HL-60 (cell line): ENCODE data around the gene CD72.

ENCODE experiments used
- DNase-seq, 2 experiments: peaks; one replicate each; pipeline ENCODE4 v3.0.0-alpha.2; 2010 to 2020; ENCODE audit warnings: low read depth in 1 of 2, low spot score in 1 of 2
- H3K27ac ChIP-seq: fragments of 250-450 bp; sonication (Bioruptor Pico); replicated peaks from 2 replicates; pipeline ENCODE4 v1.5.1; 2020; ENCODE audit warnings: mild to moderate bottlenecking, moderate library complexity
- H3K27me3 ChIP-seq: fragments of 250-450 bp; sonication (Bioruptor Pico); 2 replicates; pipeline ENCODE4 v1.5.1; 2021; ENCODE audit warnings: mild to moderate bottlenecking, moderate library complexity; ENCODE audit not compliant: insufficient read depth, poor library complexity, severe bottlenecking
- H3K4me3 ChIP-seq: replicated peaks from 2 replicates; pipeline ENCODE4 v1.5.1; 2011; ENCODE audit warnings: mild to moderate bottlenecking, control low read depth, low read length; ENCODE audit not compliant: insufficient read depth
- GABPA ChIP-seq: IDR thresholded peaks from 2 replicates; pipeline ENCODE4 v1.6.1; 2012; ENCODE audit warnings: low read depth
- POLR2AphosphoS5 ChIP-seq: IDR thresholded peaks from 2 replicates; pipeline ENCODE4 v1.6.1; 2012; ENCODE audit warnings: low read depth
- SPI1 ChIP-seq: IDR thresholded peaks from 2 replicates; pipeline ENCODE4 v1.6.1; 2012; ENCODE audit warnings: low read depth, mild to moderate bottlenecking, borderline replicate concordance
- TF ChIP-seq, protein P1 (sequence below): IDR thresholded peaks from one replicate; pipeline ENCODE4 v1.5.1; 2011; ENCODE audit warnings: low read length, control low read depth, inconsistent platforms; ENCODE audit not compliant: insufficient read depth
- TF ChIP-seq, protein P2 (sequence below): IDR thresholded peaks from 2 replicates; pipeline ENCODE4 v1.6.1; 2012; ENCODE audit warnings: low read depth; ENCODE audit not compliant: insufficient replicate concordance

CD72 gene

DNA sequence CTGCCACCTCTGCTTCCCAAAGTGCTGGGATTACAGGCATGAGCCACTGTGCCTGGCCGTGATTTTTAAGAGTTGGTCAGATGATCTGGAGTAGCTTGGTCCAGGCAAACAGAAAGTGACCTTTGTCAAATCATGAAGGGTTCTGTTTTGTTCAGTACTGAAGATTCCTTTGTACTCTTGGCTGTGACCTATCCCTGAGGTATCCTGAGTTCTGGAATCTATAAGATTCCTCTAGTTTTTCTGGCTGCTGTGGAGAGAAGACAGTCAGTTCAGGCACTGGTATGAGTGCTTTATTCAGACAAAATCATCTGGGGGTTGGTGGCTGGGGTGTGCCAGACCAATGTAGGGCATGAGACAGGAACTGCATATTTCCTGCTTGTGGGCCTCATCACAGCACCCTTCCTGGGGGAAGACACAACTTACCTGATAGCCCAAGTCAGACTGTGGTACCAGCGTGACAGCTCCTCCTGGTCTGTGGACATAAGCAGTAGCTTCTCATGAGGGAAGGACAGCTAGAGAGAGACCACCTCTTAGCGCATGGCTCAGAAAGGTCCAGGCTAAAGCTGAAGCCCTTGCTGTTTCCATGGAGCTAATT, 43.6 kb upstream of the CD72 start:
- no peak for DNase-seq
- no peak overlapping the region for H3K4me3 ChIP-seq
- TF ChIP-seq SPI1, result no peak
- TF ChIP-seq GABPA, result no peak
- TF ChIP-seq, protein P1, sequence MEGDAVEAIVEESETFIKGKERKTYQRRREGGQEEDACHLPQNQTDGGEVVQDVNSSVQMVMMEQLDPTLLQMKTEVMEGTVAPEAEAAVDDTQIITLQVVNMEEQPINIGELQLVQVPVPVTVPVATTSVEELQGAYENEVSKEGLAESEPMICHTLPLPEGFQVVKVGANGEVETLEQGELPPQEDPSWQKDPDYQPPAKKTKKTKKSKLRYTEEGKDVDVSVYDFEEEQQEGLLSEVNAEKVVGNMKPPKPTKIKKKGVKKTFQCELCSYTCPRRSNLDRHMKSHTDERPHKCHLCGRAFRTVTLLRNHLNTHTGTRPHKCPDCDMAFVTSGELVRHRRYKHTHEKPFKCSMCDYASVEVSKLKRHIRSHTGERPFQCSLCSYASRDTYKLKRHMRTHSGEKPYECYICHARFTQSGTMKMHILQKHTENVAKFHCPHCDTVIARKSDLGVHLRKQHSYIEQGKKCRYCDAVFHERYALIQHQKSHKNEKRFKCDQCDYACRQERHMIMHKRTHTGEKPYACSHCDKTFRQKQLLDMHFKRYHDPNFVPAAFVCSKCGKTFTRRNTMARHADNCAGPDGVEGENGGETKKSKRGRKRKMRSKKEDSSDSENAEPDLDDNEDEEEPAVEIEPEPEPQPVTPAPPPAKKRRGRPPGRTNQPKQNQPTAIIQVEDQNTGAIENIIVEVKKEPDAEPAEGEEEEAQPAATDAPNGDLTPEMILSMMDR, result no peak
- no peak for TF ChIP-seq POLR2AphosphoS5
- TF ChIP-seq, protein P2, sequence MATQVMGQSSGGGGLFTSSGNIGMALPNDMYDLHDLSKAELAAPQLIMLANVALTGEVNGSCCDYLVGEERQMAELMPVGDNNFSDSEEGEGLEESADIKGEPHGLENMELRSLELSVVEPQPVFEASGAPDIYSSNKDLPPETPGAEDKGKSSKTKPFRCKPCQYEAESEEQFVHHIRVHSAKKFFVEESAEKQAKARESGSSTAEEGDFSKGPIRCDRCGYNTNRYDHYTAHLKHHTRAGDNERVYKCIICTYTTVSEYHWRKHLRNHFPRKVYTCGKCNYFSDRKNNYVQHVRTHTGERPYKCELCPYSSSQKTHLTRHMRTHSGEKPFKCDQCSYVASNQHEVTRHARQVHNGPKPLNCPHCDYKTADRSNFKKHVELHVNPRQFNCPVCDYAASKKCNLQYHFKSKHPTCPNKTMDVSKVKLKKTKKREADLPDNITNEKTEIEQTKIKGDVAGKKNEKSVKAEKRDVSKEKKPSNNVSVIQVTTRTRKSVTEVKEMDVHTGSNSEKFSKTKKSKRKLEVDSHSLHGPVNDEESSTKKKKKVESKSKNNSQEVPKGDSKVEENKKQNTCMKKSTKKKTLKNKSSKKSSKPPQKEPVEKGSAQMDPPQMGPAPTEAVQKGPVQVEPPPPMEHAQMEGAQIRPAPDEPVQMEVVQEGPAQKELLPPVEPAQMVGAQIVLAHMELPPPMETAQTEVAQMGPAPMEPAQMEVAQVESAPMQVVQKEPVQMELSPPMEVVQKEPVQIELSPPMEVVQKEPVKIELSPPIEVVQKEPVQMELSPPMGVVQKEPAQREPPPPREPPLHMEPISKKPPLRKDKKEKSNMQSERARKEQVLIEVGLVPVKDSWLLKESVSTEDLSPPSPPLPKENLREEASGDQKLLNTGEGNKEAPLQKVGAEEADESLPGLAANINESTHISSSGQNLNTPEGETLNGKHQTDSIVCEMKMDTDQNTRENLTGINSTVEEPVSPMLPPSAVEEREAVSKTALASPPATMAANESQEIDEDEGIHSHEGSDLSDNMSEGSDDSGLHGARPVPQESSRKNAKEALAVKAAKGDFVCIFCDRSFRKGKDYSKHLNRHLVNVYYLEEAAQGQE, result no peak
- H3K27me3 ChIP-seq, result no peaks in the 10 kb centered on the region
- H3K27ac ChIP-seq, result no peak overlapping the region

DNA sequence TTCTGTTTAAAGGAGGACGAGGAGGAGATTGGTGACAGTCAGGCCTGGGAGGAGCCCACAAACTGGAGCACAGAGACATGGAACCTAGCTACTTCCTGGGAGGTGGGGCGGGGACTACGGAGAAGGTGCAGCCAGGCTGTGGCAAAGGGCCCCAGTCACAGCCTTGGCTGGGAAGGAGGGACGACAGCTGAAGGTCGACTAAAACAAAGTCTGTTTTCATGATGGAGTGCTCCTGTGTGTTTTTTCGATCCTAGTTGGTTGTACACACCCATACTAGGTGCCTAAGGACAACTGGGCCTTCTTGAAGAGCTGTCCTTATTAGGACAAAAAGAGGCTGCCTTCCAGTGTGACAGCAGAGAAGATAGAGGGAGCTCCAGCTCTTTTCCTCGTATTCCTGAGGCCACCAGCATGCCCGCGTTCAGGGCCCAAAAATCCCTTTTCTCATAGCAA, 42.8 kb upstream of the CD72 start:
- Histone ChIP-seq H3K27me3 (no peaks in the 10 kb centered on the region), H3K27ac (no peak overlapping the region), H3K4me3 (no peak overlapping the region)
- DNase-seq, result no peak
- TF ChIP-seq, protein P2, result no peak
- TF ChIP-seq, protein P1, result no peak
- TF ChIP-seq SPI1, result no peak
- TF ChIP-seq GABPA, result no peak
- TF ChIP-seq POLR2AphosphoS5, result no peak

DNA sequence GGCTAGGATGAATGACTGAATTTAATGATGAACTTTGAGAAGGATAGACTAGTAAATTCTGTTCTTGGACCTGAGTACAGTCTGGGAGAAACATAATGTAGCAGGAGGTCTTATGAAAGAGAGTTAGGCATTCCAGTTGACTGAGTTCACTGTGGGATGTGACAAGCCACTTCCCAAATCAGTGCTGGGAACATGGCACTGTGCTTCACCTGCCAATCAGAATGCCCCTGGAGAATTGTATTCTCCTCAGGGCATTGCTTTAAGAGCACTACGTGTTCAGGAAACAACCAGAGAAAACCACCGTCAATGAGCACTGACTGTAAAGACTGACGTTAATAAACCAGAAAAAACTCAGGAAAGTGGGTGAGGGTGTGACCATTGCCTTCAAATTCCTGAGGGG, 41.1 kb upstream of the CD72 start:
- Histone ChIP-seq H3K27me3 (no peaks in the 10 kb centered on the region), H3K27ac (no peak overlapping the region), H3K4me3 (no peak overlapping the region)
- no peak for DNase-seq
- no peak for TF ChIP-seq POLR2AphosphoS5
- no peak for TF ChIP-seq GABPA
- TF ChIP-seq, protein P1, result no peak
- TF ChIP-seq SPI1, result no peak
- TF ChIP-seq, protein P2, result no peak
